ENCODE data around the gene SLC7A14. TPM values are rescaled to one million over a fixed set of nuclear protein-coding genes. Genes with fewer than 3 reads are reported as not detected.

The SLC7A14 gene
- total and polyA plus RNA-seq, 2 of the 4 experiments (the other 2 are of a cell fraction) = 2.7 to 6.8 TPM

- H2AK5ac ChIP-seq (ENCODE audit: low read depth, low read length) = no peak overlapping the region
- H3K9me1 ChIP-seq (ENCODE audit: insufficient read depth, low read length) = no peaks in the 10 kb centered on the region
- POLR2A ChIA-PET (ENCODE audit: unreplicated experiment) = no interaction called here
- intact Hi-C loops (cut with micrococcal nuclease) = no loop called here
- no peak overlapping the region for H2BK5ac ChIP-seq (ENCODE audit: low read depth, low read length, poor library complexity, severe bottlenecking)
- H3K27me3 ChIP-seq (ENCODE audit: control insufficient read depth, insufficient read depth, low read length) = peaks cover 6% of the 10 kb centered on the region
- H2AK9ac ChIP-seq (replicated peaks; ENCODE audit: low read depth, low read length, poor library complexity) = no peak overlapping the region
- in situ Hi-C loops (cut with MboI; ENCODE audit: low sequenced_read_pairs) = no loop called here
- no peaks in the 10 kb centered on the region for H3K79me1 ChIP-seq (ENCODE audit: low read depth in 1 of 2, low read length in 2 of 2)
- no peak for TF ChIP-seq MXI1 (IDR thresholded peaks at IDR 0.05; ENCODE audit: borderline replicate concordance, low read depth, low read length)
- no peak for TF ChIP-seq MAFK (IDR thresholded peaks at IDR 0.05; ENCODE audit: low read depth, low read length)
- TF ChIP-seq CHD1 (IDR thresholded peaks at IDR 0.05; ENCODE audit: low read depth, low read length) = no peak
- TF ChIP-seq POLR2A (IDR thresholded peaks at IDR 0.05; ENCODE audit: low read depth, low read length) = no peak
- no peak for TF ChIP-seq ELK1 (IDR thresholded peaks at IDR 0.05; ENCODE audit: borderline replicate concordance, low read depth, low read length)
- TF ChIP-seq CTCF (conservative IDR thresholded peaks at IDR 0.05; ENCODE audit: low read depth, low read length) = no peak
- TF ChIP-seq SMC3 (IDR thresholded peaks at IDR 0.05; ENCODE audit: low read depth, low read length) = no peak
- no peak for TF ChIP-seq MAZ (IDR thresholded peaks at IDR 0.05; ENCODE audit: borderline replicate concordance, low read depth, low read length)
- no peak for TF ChIP-seq RAD21 (IDR thresholded peaks at IDR 0.05; ENCODE audit: low read length)
- no peak for TF ChIP-seq RCOR1 (IDR thresholded peaks at IDR 0.05; ENCODE audit: insufficient replicate concordance, low read length)
- TF ChIP-seq CEBPB (IDR thresholded peaks at IDR 0.05; ENCODE audit: low read depth, low read length) = no peak
- TF ChIP-seq RFX5 (IDR thresholded peaks at IDR 0.05; ENCODE audit: low read depth, low read length) = no peak
- no peak for TF ChIP-seq NFE2L2 (IDR thresholded peaks at IDR 0.05; ENCODE audit: low read depth, low read length)
- no peak for TF ChIP-seq FOS (IDR thresholded peaks at IDR 0.05; ENCODE audit: low read depth, low read length)
- no peak for TF ChIP-seq BHLHE40 (IDR thresholded peaks at IDR 0.05; ENCODE audit: low read depth, low read length)
- TF ChIP-seq USF2 (IDR thresholded peaks at IDR 0.05; ENCODE audit: low read depth, low read length) = no peak
- no peak overlapping the region for H2AFZ ChIP-seq (replicated peaks; ENCODE audit: low read length, poor library complexity)
- no peaks in the 10 kb centered on the region for H3K4me1 ChIP-seq (ENCODE audit: control insufficient read depth, insufficient read depth, low read length)
- no peak overlapping the region for H2BK20ac ChIP-seq (ENCODE audit: low read depth, low read length)
- H3K27ac ChIP-seq (ENCODE audit: insufficient read depth, low read length) = no peak overlapping the region
- no peak overlapping the region for H3K4me2 ChIP-seq (ENCODE audit: low read depth, low read length)
- no peak overlapping the region for H4K8ac ChIP-seq (ENCODE audit: low read depth in 2 of 2, low read length in 2 of 2)
- H3K4ac ChIP-seq (ENCODE audit: low read depth, low read length) = no peak overlapping the region
- H3K9ac ChIP-seq (ENCODE audit: low read depth, low read length) = no peak overlapping the region
- H4K20me1 ChIP-seq (ENCODE audit: insufficient read depth, low read length) = no peaks in the 10 kb centered on the region
- H3K23ac ChIP-seq (ENCODE audit: low read depth, low read length) = no peak overlapping the region
- H2BK120ac ChIP-seq (ENCODE audit: low read depth, low read length) = no peak overlapping the region
- no peaks in the 10 kb centered on the region for H3K36me3 ChIP-seq (ENCODE audit: control insufficient read depth, insufficient read depth, low read length)
- H2BK15ac ChIP-seq (ENCODE audit: low read depth, low read length) = no peak overlapping the region
- dilution Hi-C loops (cut with HindIII; ENCODE audit: low sequenced_read_pairs, unreplicated experiment) = no loop called here
- no peak overlapping the region for H3K18ac ChIP-seq (ENCODE audit: low read depth, low read length)
- H3K14ac ChIP-seq (replicated peaks; ENCODE audit: low read depth, low read length) = no peak overlapping the region
- DNase-seq = no peak
- BruUV-seq (replicated peaks) = no TSS peak
- CTCF ChIA-PET = no interaction called here
- no peak overlapping the region for H4K5ac ChIP-seq (ENCODE audit: low read depth, low read length)
- H3K56ac ChIP-seq (ENCODE audit: extremely low read depth, insufficient read depth, low read length) = no peak overlapping the region
- no peak overlapping the region for H3K4me3 ChIP-seq (ENCODE audit: insufficient read depth, low read depth, low read length)
- no peaks in the 10 kb centered on the region for H3K9me3 ChIP-seq (ENCODE audit: control insufficient read depth, insufficient read depth, low read length)
- no peak overlapping the region for H4K91ac ChIP-seq (ENCODE audit: insufficient read depth, low read depth, low read length)
- no peak for ATAC-seq (ENCODE audit: low read depth)
Observed at GRCh38 chr3:170594528-170594927, 8.7 kb upstream of the SLC7A14 start.

Measured in IMR-90 (cell line).